Parathyroid adenoma (tissue), 2 donors: ENCODE data around the gene FAM24B.
"Not testable (repeated sequence)": the region's sequence is repeated elsewhere in the genome, so short reads cannot be mapped to it uniquely, and the experiment has no call there.

Experiments
- H2AFZ ChIP-seq: fragments of 300-600 bp; sonication (generic); one replicate; pipeline ENCODE4 v1.7.0; 2017; ENCODE audit warnings: antibody characterized with exemption, mild to moderate bottlenecking
- H3K27ac ChIP-seq: fragments of 300-600 bp; sonication (generic); one replicate; pipeline ENCODE4 v1.7.0; 2017
- H3K27me3 ChIP-seq: fragments of 300-600 bp; sonication (generic); one replicate; pipeline ENCODE4 v1.7.0; 2017; ENCODE audit warnings: low read length; ENCODE audit not compliant: control insufficient read depth, insufficient read depth
- H3K36me3 ChIP-seq: fragments of 300-600 bp; sonication (generic); one replicate; pipeline ENCODE4 v1.7.0; 2017; ENCODE audit warnings: low read length; ENCODE audit not compliant: control insufficient read depth, insufficient read depth
- H3K4me1 ChIP-seq: fragments of 300-600 bp; sonication (generic); one replicate; pipeline ENCODE4 v1.7.0; 2017; ENCODE audit warnings: control low read depth
- H3K4me2 ChIP-seq: fragments of 300-600 bp; sonication (generic); one replicate; pipeline ENCODE4 v1.7.0; 2017; ENCODE audit warnings: low read length
- H3K4me3 ChIP-seq: fragments of 300-600 bp; sonication (generic); one replicate; pipeline ENCODE4 v1.7.0; 2017; ENCODE audit warnings: low read depth, low read length
- H3K79me2 ChIP-seq: fragments of 300-600 bp; sonication (generic); one replicate; pipeline ENCODE4 v1.7.0; 2017; ENCODE audit warnings: control low read depth
- H3K9ac ChIP-seq: fragments of 300-600 bp; sonication (generic); one replicate; pipeline ENCODE4 v1.7.0; 2017; ENCODE audit warnings: mild to moderate bottlenecking
- H3K9me3 ChIP-seq: fragments of 300-600 bp; sonication (generic); one replicate; pipeline ENCODE4 v1.7.0; 2017; ENCODE audit warnings: low read length; ENCODE audit not compliant: control insufficient read depth
- CTCF ChIP-seq: fragments of 300-600 bp; sonication (generic); IDR thresholded peaks from one replicate; pipeline ENCODE4 v1.7.0; 2017; ENCODE audit warnings: antibody characterized with exemption, mild to moderate bottlenecking
- donor health status: primary hyperparathyroidism.

Gene FAM24B

GRCh38 chr10:122876467-122876855, 2.9 kb downstream of the FAM24B start:
- Histone ChIP-seq H3K4me1 (no peaks in the 10 kb centered on the region), H3K4me3 (no peak overlapping the region), H2AFZ (no peak overlapping the region), H3K27ac (no peak overlapping the region), H3K4me2 (no peak overlapping the region), H3K9me3 (no peaks in the 10 kb centered on the region), H3K36me3 (no peaks in the 10 kb centered on the region), H3K79me2 (peaks cover 7% of the 10 kb centered on the region), H3K9ac (no peak overlapping the region), H3K27me3 (no peaks in the 10 kb centered on the region)
- TF ChIP-seq CTCF = no peak

- TF ChIP-seq CTCF = no peak
- no peaks in the 10 kb centered on the region for H3K27me3 ChIP-seq
- H3K9ac ChIP-seq = no peak overlapping the region
- H3K9me3 ChIP-seq = no peaks in the 10 kb centered on the region
- H3K4me3 ChIP-seq = no peak overlapping the region
- H3K36me3 ChIP-seq = no peaks in the 10 kb centered on the region
- peaks cover 7% of the 10 kb centered on the region for H3K79me2 ChIP-seq
- H3K27ac ChIP-seq = no peak overlapping the region
- no peak overlapping the region for H3K4me2 ChIP-seq
- no peak overlapping the region for H2AFZ ChIP-seq
- no peaks in the 10 kb centered on the region for H3K4me1 ChIP-seq
These were observed 3.4 kb downstream of the FAM24B start for GRCh38 chr10:122875843-122876466.

GRCh38 chr10:122871947-122872346, 7.4 kb downstream of the FAM24B start:
- H3K4me1 ChIP-seq, H3K9me3 ChIP-seq, H3K36me3 ChIP-seq, H3K27ac ChIP-seq, H3K4me3 ChIP-seq, H3K79me2 ChIP-seq, H2AFZ ChIP-seq, H3K9ac ChIP-seq, H3K27me3 ChIP-seq, H3K4me2 ChIP-seq: not testable (repeated sequence)

- H3K4me1 ChIP-seq, H2AFZ ChIP-seq, H3K9ac ChIP-seq, H3K36me3 ChIP-seq, H3K4me2 ChIP-seq, H3K27me3 ChIP-seq, H3K79me2 ChIP-seq, H3K9me3 ChIP-seq, H3K27ac ChIP-seq, H3K4me3 ChIP-seq: not testable (repeated sequence)
These were observed 10.6 kb downstream of the FAM24B start for GRCh38 chr10:122868768-122869167.

- H3K4me3 ChIP-seq, H2AFZ ChIP-seq, H3K4me2 ChIP-seq, H3K36me3 ChIP-seq, H3K9me3 ChIP-seq, H3K27me3 ChIP-seq, H3K27ac ChIP-seq, H3K4me1 ChIP-seq, H3K9ac ChIP-seq, H3K79me2 ChIP-seq: not testable (repeated sequence)
These were observed 12.5 kb downstream of the FAM24B start for GRCh38 chr10:122866757-122867482.

GRCh38 chr10:122864901-122865300, 14.5 kb downstream of the FAM24B start:
- Histone ChIP-seq H2AFZ (no peak overlapping the region), H3K4me2 (no peak overlapping the region), H3K4me1 (no peaks in the 10 kb centered on the region), H3K27ac (no peak overlapping the region), H3K4me3 (no peak overlapping the region), H3K9ac (no peak overlapping the region), H3K27me3 (no peaks in the 10 kb centered on the region), H3K79me2 (no peaks in the 10 kb centered on the region), H3K36me3 (no peaks in the 10 kb centered on the region), H3K9me3 (no peaks in the 10 kb centered on the region)
- TF ChIP-seq CTCF = no peak
